Activated CD4-positive, alpha-beta T cell treated with anti-CD3 and anti-CD28 coated beads, Interleukin-2, amount 50 U/mL, for 1 hour (primary cell): ENCODE data around the gene RUNDC1.
A peak's percentile ranks its signal among the peaks of the same experiment; 100 is the strongest.

Source experiments
- DNase-seq: peaks from one replicate; pipeline ENCODE4 v3.0.0-alpha.2; 2020

Gene RUNDC1

DNA sequence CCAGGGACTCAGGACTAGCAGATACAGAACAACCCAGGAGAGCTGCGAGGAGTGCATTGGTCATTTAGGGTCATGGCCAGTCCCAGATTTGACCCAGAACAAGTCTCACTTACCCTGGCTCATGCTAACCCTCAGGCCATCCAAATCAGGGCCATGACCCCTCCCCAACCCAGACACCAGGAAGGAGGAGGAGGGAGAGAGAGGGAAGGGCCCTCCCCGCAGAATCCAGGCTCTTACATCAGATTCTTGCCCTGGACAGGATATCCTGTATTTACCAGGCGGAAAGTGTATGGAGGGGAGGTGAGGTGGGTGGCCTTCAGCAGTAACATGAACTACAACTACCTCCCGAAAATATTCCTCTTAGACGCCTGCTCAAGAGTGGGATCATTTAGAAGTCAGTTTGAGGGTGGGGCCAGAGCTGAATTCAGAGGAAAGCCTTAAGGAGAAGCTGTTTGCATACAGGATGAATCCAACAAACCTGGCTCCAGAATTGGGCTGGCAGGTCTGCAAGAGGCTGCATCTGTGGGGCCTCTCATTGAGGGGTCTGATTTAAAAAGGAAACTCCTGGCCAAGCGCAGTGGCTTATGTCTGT lies 39.8 kb downstream of the RUNDC1 start:
- DNase-seq = no peak

- peak; percentile 38 for DNase-seq
These were observed 40.7 kb downstream of the RUNDC1 start for GRCh38 chr17:43020789-43021740.

DNA sequence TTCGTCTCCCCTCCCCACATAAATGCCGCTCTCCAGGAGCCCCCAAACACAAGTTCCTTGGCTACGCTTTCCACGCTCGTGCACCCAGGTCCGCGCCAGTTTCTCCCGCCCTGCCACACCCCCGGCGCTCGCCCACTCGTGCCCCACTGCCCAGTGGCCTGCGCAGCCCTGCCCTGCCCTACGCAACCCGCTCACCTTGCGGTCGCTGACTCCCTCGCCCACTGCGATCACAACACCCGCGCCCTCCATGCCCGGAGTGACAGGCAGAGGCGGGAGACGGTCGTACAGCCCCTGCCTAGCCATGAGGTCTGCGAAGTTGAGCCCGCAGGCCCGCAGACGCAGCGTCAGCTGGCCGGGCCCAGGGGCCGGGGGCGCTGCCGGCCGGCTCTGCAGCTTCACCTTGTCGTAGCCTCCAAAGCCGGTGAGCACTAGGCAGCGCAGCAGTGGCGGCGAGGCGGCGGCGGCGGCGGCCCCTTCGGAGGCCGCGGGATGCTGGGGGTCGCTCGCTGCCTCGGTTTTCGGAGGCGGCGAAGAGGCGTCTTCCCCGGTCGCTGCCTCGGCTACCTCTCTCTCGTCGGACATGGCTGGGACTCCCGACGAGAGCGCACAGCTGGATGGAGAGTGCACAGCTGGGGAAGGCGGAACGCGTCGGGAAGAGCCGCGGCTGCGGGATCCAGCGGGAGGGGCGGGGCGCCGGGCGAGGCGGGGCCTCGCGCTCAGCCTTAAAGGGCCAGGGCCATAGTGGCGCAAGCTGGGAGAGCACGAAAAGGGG lies 41.6 kb downstream of the RUNDC1 start, which contains the start of gene VAT1:
Gene VAT1 (minus strand): TSS at position 645 of the 772 bp plus-strand sequence. CDS start 63 bp downstream, at position 582.
- DNase-seq = peak; percentile 55

DNA sequence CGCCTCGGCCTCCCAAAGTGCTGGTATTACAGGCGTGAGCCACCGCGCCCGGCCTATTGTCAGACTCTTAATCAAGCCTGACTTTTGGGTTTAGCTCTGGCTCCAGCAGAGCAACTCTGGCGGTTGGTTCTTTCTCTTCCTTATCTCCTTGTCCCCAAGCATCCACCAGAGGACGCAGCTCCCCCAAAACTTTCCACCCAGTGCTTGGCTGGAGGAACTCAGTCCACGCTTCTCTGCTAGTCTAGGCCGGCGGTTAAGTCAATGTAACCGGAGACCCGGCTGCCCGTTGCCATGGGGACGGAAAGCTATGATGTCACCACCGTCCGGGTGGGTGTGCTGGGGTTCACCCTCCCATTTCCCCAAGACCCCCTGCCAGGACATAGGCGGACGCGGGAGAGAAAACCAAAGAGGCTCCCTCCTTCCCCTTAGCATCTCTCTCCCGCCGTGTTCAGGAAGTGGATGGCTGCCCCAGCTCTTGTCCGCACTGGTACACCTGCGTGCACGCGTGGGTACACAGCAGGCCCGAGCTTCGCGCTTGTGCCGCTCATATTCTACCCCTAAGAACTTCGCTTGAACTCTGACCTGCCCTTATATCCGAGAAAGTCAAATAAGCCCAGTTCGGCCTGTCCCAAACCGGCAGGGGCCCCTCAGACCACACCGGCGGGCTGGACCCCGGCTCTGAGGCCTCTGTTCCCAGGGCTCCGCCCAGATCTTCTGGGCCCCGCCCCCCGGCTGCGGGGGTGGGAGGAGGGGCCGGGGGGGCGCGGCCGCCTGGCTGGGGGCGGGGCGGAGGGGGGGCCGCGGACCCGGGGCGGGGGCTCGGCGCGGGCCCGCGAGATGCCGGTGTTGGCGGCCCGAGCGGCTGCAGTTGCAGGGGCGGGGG lies 44.3 kb downstream of the RUNDC1 start, which contains the start of gene RND2:
Gene RND2 (plus strand): TSS at position 825 of the 883 bp plus-strand sequence. CDS start 117 bp downstream, outside the sequence.
- DNase-seq = peak; percentile 76

GRCh38 chr17:43025290-43025657 lies 44.9 kb downstream of the RUNDC1 start:
- no peak for DNase-seq

DNA sequence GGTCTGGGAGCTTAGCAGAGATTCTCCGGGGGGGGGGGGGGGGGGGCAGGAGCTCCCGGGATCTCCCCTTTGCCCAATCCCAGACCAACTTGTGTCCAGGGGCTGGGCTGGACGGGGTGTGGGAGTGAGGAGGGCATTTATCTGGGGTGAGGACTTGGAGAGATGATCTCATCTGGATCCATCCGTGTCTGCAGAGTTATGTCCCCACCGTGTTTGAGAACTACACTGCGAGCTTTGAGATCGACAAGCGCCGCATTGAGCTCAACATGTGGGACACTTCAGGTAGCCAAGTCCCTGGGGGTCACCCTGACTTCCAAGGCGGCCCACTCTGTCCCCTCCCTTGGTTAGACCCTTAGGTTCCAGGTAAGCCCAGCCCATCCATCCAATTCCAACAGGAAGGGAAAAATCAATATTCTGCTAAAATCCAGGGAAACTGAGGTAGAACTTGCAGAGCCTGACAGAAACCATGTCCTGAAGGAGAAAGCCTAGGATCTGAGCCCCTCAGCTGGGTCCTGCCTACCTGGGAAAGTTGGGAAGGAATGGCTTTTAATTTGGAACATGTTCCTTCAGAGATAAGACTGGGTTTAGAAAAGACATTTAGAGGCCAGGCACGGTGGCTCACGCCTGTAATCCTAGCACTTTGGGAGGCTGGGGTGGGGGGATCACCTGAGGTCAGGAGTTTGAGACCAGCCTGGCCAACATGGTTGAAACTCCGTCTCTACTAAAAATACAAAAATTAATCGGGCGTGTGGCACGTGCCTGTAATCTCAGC lies 45.6 kb downstream of the RUNDC1 start:
- no peak for DNase-seq

DNA sequence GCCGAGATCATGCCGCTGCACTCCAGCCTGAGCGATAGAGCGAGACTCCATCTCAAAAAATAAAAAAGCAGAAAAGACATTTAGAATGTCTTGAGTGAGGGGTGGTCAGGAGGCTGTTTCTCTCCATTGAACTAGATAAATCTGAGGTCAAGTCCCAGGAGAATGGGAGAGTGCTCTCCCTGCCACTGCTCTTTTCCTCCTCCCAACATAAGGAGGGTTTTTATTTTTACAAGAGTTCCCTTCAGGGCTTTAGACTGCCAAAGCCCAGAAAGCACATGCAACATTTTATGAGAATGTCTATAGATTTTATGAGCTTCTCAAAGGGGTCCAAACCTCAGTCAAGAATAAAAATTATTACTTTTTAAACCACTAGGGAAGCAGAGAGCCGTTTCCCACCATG lies 46.2 kb downstream of the RUNDC1 start:
- DNase-seq = no peak

GRCh38 chr17:43027091-43028032 lies 47.0 kb downstream of the RUNDC1 start:
- DNase-seq = no peak

DNA sequence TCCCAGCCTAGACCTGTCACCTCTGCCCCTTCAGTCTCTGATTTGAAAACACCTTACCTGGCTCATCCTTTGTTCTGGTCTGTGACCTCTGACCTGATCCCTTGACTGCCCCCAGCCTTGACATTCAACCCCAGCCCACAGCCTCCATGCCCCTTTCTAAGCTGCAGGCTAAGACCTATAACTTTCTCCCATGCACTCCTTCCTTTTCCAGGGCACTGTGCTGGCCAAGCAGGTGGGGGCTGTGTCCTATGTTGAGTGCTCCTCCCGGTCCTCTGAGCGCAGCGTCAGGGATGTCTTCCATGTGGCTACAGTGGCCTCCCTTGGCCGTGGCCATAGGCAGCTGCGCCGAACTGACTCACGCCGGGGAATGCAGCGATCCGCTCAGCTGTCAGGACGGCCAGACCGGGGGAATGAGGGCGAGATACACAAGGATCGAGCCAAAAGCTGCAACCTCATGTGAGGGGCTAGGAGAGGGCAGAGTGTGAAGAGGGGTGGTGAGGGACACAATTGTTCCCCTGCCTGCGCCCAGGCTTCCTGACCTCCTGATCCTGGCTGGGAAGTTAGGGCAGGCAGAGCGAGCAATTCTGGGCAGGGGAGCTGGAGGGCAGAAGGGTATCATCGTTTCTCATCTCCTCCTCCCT lies 48.0 kb downstream of the RUNDC1 start:
- no peak for DNase-seq

- DNase-seq = no peak
These were observed 49.9 kb downstream of the RUNDC1 start for GRCh38 chr17:43030137-43030767.

GRCh38 chr17:43031666-43032065 lies 51.3 kb downstream of the RUNDC1 start:
- no peak for DNase-seq

DNA sequence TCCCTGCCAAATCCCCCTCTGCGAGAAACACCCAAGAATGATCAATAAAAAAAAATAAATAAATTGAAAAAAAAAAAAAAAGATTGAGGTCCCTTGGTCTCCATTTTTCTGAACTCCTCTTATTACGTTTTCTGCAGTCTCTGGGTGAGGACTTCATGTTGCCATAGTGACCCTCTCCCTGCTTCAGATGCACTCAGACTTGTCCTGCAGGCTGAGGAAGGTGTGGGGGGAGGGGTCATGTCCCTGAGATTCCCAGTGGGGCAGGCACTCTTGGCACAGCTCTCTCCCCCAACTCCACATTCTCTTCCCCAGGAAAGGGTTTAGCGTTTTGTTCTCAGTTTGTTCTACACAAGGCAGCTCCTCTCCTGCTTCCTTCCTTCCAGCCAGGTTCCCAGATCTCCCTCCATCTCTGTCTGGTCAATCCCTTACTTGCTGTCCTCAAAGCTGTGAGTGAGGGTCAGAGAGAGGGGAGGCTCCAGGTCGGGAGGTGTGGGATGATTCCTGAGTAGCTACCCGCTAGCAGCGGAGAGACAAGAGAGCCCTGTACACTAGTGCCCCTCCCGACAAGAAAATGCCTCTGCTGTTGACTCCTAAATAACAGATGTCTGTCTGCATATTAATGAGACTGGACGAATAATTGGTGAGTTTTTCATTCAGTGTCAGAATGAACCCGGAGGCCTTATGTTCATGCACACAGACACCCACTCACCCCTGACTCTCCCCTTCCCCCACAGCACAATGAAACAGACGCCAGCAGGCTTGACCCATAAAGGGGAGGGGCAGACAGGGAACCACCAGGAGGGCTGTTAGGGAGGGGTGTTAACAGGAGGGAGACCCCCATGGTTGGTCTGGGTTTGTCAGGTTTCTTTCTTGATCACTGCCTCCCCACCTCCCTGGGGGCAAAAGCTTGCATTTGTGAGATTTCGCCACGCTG lies 53.9 kb downstream of the RUNDC1 start:
- no peak for DNase-seq

DNA sequence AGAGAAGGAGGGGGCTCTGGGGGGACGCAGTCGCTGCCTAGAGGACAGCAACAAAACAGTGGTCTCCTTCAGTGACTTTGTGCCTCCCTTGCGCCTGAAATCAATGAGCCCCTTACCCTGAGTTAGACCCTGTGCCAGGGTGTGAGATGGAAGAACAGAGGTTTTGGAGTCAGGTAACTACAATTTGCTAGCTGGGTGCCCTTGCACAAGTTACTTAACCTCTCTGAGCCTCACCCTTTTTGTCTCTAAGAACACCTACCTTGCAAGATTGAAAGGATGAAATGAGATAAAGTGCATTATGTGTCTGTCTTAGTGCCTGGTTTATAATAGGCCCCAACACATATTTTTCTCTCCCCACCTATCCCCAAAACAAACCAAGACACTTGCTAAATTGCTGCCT lies 54.5 kb downstream of the RUNDC1 start:
- DNase-seq = no peak

- DNase-seq = no peak
These were observed 59.3 kb downstream of the RUNDC1 start for GRCh38 chr17:43039646-43040045.

GRCh38 chr17:43040655-43041054 lies 60.3 kb downstream of the RUNDC1 start:
- DNase-seq = no peak

- no peak for DNase-seq
These were observed 61.8 kb downstream of the RUNDC1 start for GRCh38 chr17:43042025-43042628.
